Stimulated activated CD8-positive, alpha-beta memory T cell treated with anti-CD3 and anti-CD28 coated beads, Interleukin-4, amount 100 ng/mL, for 24 hours (primary cell): ENCODE data around the gene MLIP.
"Not testable (repeated sequence)": the region's sequence is repeated elsewhere in the genome, so short reads cannot be mapped to it uniquely, and the experiment has no call there.

Experiments
- DNase-seq: peaks from one replicate; pipeline ENCODE4 v3.0.0-alpha.2; 2020; ENCODE audit warnings: low read depth

Gene MLIP

DNA sequence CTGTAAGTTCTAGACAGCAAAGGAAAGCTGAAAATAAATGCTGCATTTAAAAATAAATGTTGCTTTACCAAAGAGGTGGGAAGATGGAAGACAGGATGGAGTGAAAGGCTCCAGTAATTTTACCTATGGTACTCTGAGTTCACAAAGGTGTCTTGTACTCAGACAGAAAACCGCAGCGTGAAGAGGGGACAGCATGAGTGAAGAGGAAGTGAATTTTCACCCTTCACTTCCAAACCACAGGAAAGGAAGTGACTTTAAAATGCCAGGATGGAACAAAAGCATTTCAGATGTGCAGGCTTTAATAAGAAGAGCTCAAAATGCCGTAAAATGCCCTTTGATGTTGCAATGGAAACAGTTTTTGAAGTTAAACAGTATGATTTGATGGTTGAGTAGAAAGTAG, 105.8 kb downstream of the MLIP start:
- no peak for DNase-seq

DNA sequence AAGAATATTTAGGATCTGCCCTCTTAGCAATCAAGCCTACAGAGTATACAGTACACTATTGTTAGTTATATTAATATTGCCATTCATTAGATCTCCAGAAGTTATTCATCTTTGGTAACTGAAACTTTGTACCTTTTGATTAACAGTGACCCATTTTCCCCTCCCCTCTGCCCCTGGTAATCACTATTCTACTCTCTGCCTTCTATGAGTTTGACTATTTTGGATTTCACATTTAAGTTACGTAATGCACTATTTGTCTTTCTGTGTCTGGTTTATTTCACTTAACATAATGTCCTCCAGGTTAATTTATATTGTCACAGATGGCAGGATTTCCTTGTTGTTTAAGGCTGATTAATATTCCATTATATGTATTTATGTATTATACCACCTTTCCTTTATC, 111.0 kb downstream of the MLIP start:
- DNase-seq: no peak

DNA sequence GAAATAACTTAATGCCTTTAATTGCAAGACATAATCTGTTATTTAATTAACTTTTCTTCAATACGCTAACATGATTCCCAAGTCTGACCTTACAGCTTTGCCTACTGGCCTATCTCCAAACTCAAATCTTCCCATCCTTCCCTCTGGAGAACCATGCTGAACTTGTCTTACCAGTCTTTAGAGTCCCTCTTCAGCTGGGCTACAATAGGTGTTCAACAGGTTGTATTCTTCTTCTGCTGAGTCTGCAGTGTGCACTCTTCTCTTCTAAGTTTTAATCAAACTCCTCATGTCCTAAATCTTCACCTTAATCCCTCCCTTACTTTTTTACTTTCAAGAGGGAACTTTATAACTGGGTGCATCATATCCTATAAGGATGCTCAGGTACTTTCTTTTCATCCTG, 121.5 kb downstream of the MLIP start:
- no peak for DNase-seq

DNA sequence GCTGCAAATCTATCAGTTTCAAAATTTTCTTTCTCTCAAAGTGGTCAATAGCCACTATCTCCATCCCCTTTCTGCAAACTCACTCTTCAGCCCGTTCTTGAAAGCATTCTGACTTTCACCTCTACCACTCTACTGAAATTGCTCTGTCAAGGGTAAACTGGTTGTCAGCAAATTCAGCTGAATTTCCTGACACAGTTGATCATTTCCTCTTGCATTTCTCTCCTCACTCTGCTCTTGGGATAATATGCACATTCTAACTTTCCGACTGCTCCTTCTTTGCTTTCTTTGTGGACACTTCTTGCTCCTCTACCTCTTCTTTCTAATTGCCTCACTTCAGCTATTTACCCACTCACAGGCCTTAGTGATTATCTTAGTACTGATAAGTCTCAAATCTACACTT, 123.3 kb downstream of the MLIP start:
- DNase-seq: no peak

DNA sequence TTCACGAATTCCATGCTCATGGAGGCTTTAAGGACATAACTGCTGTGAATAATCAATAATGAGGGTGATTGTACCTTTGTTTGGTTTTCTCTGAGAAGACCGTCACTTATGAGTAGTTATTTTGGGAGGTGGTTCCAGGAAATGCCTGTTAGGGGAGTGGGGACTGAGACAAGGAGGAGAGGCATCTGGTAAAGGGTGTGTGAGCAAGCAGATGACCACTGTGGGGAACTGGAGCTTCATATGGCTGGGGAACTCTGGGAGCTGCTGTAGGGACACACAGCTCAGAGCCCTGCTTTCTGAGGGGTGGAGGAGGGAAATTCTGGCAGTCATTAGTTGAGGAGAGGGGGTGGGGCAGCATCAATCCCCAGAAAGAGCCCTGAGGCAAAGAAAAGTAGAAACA, 125.7 kb downstream of the MLIP start:
- no peak for DNase-seq

DNA sequence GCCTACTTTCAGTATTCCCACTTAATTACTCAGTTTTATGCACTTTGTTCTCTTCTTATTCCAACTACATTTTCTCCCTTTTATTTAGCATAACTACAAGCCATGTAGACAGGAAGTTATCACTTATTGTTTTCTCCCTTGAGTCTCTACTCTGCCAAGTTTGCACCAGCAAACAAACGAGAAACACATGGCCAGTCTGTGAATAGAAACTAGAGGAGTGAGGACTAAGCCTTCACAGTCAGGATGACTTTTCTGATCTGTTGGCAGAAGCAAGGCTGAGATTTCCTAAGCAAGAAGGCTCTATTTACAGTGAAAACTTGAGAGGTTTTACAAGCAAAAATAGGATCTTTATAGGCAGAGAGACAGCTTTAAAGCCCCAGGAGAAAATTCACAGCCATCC, 127.2 kb downstream of the MLIP start:
- DNase-seq: no peak

DNA sequence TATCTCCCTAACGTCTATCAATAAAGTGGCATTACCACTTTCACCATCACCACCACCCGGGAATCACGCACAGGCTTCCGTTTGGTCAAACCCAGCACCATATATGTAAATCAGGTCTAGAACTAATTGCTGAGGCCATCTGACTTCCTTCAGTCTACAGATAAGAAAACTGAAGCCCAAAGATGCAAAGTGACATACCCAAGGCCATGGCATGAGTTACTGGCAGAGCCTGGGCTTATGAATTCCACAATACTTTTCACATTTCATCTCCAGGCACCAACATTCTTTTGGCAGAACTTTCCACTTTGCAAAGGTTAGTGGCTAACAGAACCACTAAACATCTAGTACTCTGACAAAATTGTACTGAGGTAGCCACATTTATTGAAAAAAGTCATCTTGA, 132.5 kb downstream of the MLIP start:
- no peak for DNase-seq

DNA sequence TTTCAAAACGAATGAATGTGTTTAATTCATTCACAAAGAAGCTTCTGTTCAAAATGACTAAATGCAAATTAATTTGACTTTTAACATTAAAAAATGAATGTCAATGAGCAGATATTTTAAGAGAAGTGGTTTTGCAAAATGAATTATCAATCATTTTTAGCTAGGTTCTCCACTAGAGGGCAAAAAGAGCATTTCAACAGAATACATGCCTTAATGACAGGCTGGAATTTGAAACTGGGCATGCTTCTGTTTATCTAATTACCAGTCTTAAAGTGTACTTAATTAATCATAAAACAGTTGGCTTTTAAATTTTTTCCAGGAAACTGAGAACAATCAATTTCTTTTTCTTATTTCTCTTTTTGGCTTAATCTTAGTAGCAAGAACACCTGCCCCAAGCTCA, 133.2 kb downstream of the MLIP start:
- no peak for DNase-seq

DNA sequence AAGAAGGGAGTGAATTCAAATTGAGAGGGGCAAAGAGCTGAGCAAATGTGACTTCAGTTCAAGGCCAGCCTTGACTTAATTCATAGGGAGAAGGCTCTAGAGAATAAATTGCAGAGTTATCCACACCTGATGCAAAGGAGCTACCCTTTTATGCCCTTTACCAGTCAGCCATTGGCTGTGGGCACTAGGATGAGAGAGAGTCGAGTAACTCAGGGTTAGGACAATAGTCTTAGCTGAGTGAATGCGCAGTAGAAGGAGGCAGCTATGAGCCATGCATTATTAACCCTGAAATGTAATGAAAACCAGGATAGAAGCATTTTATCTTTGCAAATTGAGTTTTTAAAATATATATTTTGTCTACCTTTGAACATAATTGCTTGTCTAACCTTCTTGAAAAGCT, 134.0 kb downstream of the MLIP start:
- no peak for DNase-seq

DNA sequence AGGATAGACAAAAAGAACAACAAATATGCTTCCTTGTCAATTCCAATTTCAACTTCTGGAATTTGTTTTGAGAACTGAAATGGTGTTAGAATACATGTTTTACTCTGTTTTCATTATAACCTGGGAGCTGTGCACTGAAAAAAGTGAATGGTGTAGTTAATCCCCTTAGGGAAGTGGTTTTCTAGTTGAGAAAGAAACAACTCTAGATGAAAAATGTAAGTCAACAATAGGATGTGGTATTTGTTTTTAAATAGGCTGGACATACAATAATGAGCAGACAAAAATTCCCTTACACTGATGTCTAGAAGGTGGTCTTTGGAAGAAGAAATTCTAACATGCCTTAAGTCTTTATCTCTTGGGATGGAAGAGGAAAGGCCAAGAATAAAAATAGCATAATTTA, 137.1 kb downstream of the MLIP start:
- no peak for DNase-seq

DNA sequence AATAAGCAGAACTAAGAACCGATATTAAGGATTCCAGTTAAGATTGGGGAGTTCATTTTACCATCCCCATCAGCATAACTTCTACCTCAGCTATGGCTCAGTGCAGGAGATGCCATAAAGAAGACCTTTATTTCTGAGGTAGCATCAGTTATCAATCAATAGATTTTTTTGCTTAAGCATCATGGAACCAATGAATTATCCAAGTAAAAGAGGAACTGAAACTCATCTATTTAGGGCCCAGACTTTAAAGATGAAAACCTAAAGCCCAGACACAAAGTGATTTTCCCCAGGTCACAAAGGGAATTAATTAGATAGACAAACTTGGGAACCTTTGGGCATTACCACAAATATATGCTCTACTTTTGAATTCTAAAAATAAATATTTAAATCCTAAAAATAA, 137.8 kb downstream of the MLIP start:
- DNase-seq: no peak

DNA sequence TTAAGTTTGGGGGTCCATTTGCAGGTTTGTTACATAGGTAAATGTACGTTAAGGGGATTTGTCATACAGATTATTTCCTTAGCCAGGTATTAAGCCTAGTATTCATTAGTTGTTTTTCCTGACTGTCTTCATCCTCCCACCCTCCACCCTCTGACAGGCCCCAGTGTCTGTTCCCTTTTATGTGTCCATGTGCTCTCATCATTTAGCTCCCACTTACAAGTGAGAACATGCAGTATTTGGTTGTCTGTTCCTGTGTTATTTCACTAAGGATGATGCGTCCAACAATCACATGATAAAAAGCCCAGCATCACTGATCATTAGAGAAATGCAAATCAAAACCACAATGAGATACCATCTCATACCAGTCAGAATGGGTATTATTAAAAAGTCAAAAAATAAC, 138.6 kb downstream of the MLIP start:
- not testable (repeated sequence) for DNase-seq

DNA sequence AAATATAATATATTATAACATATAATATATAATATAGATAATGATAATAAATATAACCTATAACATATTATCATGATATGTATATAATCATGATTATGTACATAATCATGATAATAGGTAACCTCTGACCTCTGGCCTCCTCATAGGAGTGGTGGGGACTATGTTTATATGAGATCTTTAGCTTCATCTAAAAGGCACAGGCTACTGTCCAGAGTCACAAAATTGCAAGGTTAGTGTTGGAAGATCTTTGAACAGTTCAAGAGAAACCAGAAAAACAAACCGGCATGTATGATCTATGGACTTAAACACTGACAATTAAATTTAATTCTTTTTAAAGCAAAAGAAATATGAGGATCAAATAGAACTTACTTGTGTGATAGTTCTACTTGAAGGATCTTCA, 141.3 kb downstream of the MLIP start:
- no peak for DNase-seq

DNA sequence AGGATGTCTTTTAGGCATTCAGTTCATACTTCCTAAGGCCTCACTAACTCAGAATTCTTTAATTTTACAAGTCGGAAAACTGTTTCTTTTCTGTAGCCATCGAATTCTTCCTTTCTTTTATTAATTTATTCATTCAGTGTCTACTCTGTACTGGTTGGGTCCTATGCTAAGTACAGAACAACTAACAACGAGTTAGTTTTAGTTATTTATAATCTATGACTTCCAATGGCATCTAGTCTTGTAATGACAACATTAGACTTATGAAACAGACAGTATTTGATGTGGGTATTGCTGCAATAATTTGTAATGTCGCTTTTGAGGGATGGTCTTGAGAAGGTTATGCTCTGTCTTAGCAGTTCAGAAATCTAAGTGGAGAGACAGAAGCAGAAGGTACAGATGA, 141.7 kb downstream of the MLIP start:
- no peak for DNase-seq

DNA sequence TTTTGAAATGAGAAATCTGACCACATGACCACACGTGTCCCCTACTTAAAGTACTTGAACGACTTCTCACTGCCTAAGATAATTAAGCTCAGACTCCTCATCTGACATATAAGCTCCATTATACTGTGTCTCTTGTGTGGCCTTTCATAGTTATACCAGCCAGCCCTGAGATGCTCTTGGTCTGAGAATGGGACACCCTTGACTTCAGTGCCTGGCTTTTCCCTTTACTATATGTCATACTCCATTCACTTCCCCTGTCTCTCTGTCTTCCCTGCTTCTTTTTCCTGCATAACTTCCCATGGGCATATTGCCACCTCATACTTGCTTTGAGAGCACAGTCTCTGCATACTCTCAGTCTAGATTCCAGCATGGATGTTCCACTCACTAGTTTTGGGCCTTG, 143.6 kb downstream of the MLIP start:
- no peak for DNase-seq

DNA sequence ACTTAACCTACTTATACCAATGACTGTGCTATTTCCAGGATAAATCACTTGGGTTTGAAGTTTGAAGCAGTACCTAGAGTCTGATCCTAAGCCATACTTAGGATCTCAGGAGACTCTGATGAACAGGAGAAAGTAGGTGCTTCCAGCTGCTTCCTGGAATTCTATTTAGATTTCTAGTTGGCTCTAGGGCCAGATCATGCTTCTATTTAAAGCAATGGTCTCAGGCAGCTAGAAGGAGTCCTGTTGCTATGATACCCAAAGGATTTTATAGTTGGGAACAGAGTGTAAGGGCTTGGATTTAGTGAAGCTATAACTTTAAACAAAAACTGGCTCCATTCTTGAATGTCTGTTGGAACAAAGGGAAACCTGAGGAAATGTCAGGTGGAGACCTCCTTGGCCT, 144.6 kb downstream of the MLIP start:
- DNase-seq: no peak

DNA sequence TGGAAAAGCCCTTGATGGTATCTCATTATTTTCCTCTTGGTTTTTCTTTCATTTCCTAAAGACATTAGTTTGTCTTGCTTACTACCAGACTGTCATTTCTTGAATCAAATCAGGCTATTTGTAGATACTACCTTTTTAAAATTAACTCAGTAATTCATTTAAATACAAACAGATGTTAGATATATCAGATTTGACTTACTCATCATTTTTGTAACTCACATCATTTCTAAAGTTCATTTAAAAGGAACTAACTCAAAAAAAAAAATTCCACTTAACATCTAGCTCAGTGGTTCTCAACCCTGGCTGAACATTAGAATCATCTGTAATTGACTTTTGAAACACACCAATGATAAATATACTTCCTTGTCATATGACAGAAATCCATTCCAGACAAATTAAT, 148.8 kb downstream of the MLIP start:
- DNase-seq: no peak

DNA sequence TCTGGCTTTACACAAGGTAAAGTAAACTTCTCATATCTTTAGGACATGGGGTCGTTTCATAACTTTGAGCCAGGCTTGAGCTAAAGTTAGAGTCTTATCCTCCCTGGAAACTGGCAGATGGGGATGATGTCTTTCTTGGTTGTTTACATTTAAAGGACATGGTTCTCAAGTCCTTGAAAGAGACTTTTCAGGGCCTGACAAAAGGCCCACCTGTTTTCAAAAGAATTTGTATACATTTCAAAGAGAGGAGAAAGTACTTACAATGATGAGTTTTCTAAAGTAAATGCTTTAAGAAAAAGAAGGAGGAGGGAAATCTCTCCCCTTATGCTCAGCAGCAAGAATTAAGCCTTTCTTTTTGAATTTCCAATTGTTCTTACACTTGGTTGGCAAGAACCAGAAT, 151.3 kb downstream of the MLIP start:
- no peak for DNase-seq

DNA sequence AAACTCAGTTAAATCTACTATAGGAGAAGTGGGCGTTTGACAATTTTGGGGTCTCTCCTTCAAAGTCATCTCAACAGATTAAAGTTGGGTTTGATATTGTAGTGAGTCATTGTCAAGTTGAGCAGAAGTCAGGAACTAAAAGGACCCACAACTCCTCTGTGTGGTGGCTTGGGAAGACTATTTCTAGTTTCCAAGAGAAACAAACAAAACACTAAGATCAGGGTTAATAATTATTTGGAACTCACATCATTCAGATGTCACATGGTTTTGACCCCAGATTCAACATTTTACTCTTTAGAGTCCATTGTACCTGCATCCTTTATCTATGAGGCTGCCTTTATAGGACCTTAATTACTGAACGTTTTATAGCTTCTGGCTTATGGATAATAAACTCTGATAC, 151.7 kb downstream of the MLIP start:
- DNase-seq: no peak

DNA sequence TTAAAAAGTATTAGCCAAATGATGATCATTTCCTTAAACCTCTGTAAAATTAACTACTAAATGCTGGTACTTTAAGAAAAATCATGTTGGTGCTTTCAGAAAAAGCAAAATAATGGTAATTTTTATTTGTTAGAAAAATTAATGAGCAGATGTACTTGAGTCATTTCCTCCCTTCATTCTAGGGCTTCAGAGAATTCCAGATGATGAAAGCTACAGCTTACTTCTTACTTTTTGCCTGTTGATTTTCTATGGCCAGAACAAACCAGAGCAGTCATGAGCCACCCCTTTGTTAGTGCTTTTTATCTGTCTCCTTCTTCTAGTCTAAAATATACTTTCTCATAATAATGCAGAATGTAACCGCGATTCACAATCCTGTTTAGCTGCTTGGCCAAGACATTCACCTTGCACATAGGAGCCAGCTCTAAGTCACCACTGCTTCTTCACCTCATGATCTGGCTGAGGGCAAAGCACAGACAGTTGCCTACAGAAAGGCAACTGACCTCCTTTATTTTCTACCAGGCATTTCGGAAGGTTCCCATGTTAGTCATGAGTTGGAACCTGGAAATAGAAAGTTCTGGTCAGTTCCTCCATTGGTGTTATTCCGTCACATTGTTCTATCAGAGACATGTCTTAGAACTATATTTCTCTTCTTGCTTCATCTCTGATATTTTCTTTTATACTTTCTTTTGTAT, 153.5 kb downstream of the MLIP start:
- no peak for DNase-seq

DNA sequence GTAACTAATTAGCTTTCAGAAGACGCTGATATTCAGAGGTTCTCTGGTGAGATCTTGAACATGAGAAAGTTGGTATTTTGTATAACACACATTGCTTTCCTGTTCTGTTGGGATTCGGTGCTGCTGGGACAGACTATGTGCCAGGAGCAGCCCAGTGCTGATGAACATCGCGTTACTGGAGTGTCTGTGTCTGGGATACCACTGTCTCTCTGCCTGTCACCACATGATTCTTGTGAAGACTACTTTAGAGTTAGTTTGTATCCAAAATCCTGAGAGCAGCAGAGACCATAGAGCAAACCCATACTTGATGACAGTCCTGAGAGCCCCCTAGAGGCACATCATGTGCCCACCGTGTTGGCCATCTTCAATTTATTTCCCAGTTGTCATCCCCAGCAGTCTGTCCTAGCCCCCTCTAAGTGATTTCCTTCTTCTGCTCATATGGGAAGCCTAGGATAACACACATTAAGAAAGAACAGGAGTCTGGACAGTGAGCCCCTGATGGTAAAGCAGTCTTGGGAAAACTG, 155.2 kb downstream of the MLIP start:
- DNase-seq: no peak

DNA sequence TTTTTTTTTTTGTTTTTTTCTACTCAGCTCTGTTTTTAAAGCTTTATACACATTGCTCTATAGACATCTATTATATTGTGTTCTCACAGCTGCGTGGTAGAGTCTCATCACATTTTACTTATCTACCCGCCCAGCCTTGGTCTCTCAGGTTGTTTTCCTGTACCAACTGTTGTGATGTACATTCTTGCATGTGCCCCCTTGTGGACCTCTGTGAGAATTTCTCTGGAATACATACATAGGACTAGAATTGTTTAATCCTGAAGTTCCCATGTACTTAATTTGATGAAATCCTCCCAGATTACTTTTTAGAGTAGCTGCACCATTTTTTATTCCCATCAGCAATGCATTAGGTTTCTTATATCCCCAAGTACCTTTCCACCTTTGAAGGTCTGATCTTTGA, 156.6 kb downstream of the MLIP start:
- no peak for DNase-seq

DNA sequence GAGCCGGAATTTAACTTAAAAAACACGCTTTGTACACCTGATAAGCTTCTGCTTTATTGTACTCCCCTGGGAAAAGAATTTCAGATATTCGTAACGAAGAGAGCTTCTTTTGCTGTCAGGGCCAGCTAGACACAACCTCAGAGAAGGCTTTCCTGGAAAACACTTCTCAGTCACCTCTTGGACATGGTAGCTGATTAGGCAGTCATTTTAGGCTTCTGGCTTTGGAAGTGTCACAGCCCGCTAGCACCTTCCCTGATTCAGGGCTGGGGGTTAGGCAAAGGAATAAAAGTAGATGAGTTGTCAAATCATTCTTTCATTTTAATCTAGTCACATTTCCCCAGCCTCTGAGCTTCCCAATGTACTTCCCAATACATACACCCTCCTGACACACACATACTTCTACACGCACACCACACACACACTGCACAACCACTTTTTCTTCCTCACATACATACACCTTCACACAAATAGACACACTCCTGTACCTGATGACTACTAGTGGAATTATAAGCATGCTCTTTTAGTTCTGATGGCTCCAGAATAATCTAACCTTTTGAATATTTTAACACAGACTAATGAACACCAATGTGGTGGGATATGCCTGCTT, 162.1 kb downstream of the MLIP start:
- no peak for DNase-seq

DNA sequence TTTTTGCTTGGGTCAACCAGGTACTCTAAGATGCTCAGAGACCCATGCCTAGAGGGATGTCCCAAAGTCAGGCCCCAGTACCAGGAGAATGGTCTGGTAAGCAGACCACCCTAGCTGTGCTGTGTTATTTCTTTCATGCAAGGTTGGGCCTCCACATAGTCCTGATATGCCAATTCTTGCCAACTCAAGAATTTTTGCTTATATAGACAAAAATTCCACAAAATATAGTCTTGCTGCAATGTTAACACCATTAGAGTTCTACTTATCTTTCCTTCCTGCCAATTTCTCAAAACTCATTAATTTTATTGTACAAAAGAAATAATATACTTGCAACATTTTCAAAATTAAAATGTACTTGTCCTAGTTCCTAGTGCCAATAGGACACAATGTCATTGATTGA, 163.1 kb downstream of the MLIP start:
- DNase-seq: no peak
